ENCODE results near the gene CD58. TPM values are rescaled to one million over a fixed set of nuclear protein-coding genes. Genes with fewer than 3 reads are reported as not detected.

The CD58 gene
- total and polyA plus RNA-seq, 2 of the 4 experiments (the other 2 are of a cell fraction) = 5.4 to 5.7 TPM

- WGBS, 2 experiments (ENCODE audit: extremely low coverage in 2 of 2, insufficient read length in 1 of 2) = no CpG with 5 or more reads among the region's 1 CpG
- no peak overlapping the region for H3K4me2 ChIP-seq (ENCODE audit: low read depth, low read length)
- ChIA-PET CTCF (no interaction called here), POLR2A (ENCODE audit: unreplicated experiment) (no interaction called here)
- H3K18ac ChIP-seq (ENCODE audit: low read depth, low read length) = no peak overlapping the region
- dilution Hi-C loops (cut with HindIII; ENCODE audit: low sequenced_read_pairs, unreplicated experiment) (no loop called here), in situ Hi-C loops (cut with MboI; ENCODE audit: low sequenced_read_pairs) (no loop called here), intact Hi-C loops (cut with micrococcal nuclease) (no loop called here)
- no peaks in the 10 kb centered on the region for H3K9me3 ChIP-seq (ENCODE audit: control insufficient read depth, insufficient read depth, low read length)
- H3K27ac ChIP-seq (ENCODE audit: insufficient read depth, low read length) = no peak overlapping the region
- no peaks in the 10 kb centered on the region for H3K36me3 ChIP-seq (ENCODE audit: control insufficient read depth, insufficient read depth, low read length)
- H2AFZ ChIP-seq (replicated peaks; ENCODE audit: low read length, poor library complexity) = no peak overlapping the region
- H3K27me3 ChIP-seq (ENCODE audit: control insufficient read depth, insufficient read depth, low read length) = peaks cover 8% of the 10 kb centered on the region
- no peak overlapping the region for H2BK15ac ChIP-seq (ENCODE audit: low read depth, low read length)
- H4K20me1 ChIP-seq (ENCODE audit: insufficient read depth, low read length) = no peaks in the 10 kb centered on the region
- no peak overlapping the region for H3K23ac ChIP-seq (ENCODE audit: low read depth, low read length)
- no peak overlapping the region for H2AK5ac ChIP-seq (ENCODE audit: low read depth, low read length)
- BruUV-seq (replicated peaks) = no TSS peak
- ATAC-seq (ENCODE audit: low read depth) = no peak
- no peak overlapping the region for H2BK5ac ChIP-seq (ENCODE audit: low read depth, low read length, poor library complexity, severe bottlenecking)
- no peak overlapping the region for H4K91ac ChIP-seq (ENCODE audit: insufficient read depth, low read depth, low read length)
- H3K9me1 ChIP-seq (ENCODE audit: insufficient read depth, low read length) = no peaks in the 10 kb centered on the region
- H3K4me1 ChIP-seq (ENCODE audit: control insufficient read depth, insufficient read depth, low read length) = no peaks in the 10 kb centered on the region; the same call in 1 of the 2 replicates
- no peak for DNase-seq
- H3K9ac ChIP-seq (ENCODE audit: low read depth, low read length) = no peak overlapping the region
- TF ChIP-seq USF2 (IDR thresholded peaks at IDR 0.05; ENCODE audit: low read depth, low read length) = no peak
- TF ChIP-seq RFX5 (IDR thresholded peaks at IDR 0.05; ENCODE audit: low read depth, low read length) = no peak
- TF ChIP-seq CEBPB (IDR thresholded peaks at IDR 0.05; ENCODE audit: low read depth, low read length) = no peak
- TF ChIP-seq RAD21 (IDR thresholded peaks at IDR 0.05; ENCODE audit: low read length) = no peak
- no peak for TF ChIP-seq MXI1 (IDR thresholded peaks at IDR 0.05; ENCODE audit: borderline replicate concordance, low read depth, low read length)
- no peak for TF ChIP-seq BHLHE40 (IDR thresholded peaks at IDR 0.05; ENCODE audit: low read depth, low read length)
- no peak overlapping the region for H2BK120ac ChIP-seq (ENCODE audit: low read depth, low read length)
- H3K4me3 ChIP-seq (ENCODE audit: insufficient read depth, low read depth, low read length) = no peak overlapping the region
- H4K5ac ChIP-seq (ENCODE audit: low read depth, low read length) = no peak overlapping the region
- H4K8ac ChIP-seq (ENCODE audit: low read depth in 2 of 2, low read length in 2 of 2) = no peak overlapping the region
- H2AK9ac ChIP-seq (replicated peaks; ENCODE audit: low read depth, low read length, poor library complexity) = no peak overlapping the region
- H3K14ac ChIP-seq (replicated peaks; ENCODE audit: low read depth, low read length) = no peak overlapping the region
- no peak overlapping the region for H2BK20ac ChIP-seq (ENCODE audit: low read depth, low read length)
- no peak overlapping the region for H3K56ac ChIP-seq (ENCODE audit: extremely low read depth, insufficient read depth, low read length)
- no peaks in the 10 kb centered on the region for H3K79me1 ChIP-seq (ENCODE audit: low read depth in 1 of 2, low read length in 2 of 2)
- no peak overlapping the region for H3K4ac ChIP-seq (ENCODE audit: low read depth, low read length)
Measured at GRCh38 chr1:116470671-116471070, 100.2 kb downstream of the CD58 start.
